ENCODE data around the gene CCDC38. TPM values are rescaled to one million over a fixed set of nuclear protein-coding genes. Genes with fewer than 3 reads are reported as not detected.

The CCDC38 gene
- polyA plus RNA-seq, 1 donor, result 0.62 TPM

DNA sequence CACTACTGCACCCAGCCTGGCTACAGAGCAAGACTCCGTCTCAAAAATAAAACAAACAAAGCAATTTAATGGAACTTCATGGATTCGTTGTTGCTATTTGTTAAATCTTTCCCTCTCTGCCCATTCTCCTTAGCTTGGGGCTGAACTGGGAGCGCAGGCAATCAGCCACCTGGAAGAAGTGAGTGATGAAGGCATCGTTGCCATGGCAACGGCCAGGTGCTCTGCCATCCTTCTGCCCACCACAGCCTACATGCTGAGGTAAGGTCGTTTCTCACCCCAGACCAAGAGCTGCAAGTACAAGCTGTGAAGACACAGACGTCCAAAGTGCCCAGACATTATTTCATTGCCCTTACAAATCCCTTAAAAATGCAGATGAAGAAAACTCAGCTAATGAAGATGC lies 19.8 kb upstream of the CCDC38 start:
- DNase-seq (ENCODE audit: low read depth), result no peak

DNA sequence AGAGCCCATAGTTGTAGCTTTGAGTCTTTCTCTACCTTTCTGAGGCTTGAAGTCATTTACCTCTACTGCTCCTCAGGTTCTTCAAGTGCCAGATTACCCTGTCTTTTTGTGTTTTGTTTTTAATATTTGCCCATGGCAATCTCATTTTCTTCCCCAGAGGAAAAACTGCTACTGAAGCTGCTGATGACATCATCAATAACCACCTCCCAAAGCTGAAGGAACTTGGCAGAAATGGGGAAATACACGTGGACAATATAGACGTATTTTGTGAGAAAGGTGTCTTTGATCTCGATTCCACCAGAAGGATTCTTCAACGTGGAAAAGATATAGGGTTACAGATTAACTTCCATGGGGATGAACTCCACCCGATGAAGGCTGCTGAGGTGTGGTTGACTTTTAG lies 17.8 kb upstream of the CCDC38 start:
- no peak for DNase-seq (ENCODE audit: low read depth)

DNA sequence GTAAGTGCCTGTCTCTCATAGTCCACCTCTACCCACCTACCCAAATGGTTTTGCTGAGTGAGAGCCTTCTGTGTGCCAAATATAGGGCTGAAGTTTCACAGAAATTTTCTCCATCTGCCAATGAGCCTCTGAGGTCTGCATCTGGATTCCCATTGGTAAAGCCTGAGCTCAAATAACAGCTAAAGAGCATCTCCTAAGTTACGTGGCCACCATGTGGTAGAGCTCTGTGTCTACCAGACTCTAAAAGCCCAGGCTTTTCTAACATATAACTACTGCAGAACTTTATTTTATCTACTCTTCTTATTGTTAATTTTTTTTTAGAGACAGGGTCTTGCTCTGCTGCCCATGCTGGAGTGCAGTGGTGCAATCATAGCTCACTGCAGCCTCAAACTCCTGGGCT lies 16.7 kb upstream of the CCDC38 start:
- no peak for DNase-seq (ENCODE audit: low read depth)

DNA sequence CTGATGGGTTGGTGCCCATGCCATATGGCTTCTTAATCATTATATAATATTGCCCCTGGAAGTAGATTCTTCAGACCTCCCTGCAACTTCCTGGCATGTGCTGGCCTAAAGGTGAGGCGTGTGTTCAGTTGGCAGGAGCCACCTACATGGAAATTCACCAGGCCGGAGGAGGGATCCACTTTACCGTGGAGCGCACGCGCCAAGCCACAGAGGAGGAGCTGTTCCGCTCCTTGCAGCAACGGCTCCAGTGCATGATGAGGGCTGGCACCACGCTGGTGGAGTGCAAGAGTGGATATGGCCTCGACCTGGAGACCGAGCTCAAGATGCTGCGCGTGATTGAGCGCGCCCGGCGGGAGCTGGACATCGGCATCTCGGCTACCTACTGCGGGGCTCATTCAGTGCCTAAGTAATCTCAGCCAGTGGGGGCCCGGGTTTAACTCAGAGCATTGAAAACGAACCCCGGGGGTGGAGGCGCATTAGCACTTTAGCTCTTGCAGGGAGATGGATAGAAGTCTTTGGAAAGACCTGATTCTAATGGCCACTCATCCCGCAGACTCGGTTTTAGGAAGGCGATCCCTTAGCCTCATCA lies 14.2 kb upstream of the CCDC38 start:
- no peak for DNase-seq (ENCODE audit: low read depth)

DNA sequence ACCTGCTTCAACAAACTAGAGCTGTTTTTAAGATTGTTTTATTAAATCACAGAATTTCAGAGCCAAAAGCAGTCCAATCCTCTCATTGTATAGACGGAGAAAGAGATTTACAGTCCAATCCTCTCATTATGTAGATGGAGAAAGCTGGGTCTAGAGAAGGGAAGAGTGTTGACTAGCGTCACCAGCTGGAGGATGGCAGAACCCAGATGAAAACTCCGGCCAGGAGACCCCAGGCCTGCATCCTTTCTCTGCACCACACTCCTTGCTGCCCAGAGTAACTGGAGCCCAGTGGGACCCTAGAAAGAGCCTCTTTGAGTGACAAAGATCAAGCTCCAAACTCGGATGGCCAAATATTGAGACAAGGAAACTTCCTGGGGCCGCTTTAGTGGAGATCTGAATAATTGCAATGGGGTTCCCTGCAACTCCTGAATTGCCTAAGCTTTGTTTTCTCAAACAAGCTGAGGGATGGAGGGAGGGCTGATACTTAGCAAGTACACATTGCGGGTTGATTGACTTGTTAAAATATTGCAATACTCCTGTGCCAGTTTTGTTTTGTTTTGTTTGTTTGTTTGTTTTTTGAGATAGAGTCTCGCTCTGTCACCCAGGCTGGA lies 13.2 kb upstream of the CCDC38 start:
- no peak for DNase-seq (ENCODE audit: low read depth)

DNA sequence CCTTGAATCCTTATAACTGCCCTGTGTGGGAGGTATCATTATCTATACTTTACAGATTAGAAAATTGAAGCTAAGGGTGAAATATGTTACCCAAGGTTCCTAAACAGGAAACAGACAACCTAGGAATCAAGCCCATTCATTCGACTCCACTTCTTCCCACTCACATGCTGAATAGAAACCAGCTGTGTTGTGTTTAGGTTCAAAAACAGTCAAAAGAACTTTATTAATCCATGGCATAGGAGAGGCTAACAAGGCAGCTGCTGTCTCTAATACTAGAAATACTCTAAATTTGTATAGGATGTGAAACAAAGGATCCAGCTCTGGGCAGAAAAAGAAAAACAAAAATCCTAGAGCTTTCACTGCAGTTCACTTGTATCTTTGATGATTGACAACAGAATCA lies 10.6 kb upstream of the CCDC38 start:
- DNase-seq (ENCODE audit: low read depth), result no peak

DNA sequence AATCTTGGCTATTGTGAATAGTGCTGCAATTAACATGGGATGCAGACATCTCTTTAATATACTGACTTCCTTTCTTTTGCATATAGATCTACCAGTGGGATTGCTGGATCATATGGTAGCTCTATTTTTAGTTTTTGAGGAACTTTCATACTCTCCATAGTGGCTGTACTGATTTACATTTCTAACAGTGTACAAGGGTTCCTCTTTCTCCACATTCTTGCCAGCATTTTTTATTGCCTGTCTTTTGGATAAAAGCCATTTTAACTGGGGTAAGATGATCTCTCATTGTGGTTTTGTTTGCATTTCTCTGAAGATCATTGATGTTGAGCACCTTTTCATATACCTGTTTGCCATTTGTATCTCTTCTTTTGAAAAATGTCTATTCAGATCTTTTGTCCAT lies 9.1 kb upstream of the CCDC38 start:
- DNase-seq (ENCODE audit: low read depth), result no peak

DNA sequence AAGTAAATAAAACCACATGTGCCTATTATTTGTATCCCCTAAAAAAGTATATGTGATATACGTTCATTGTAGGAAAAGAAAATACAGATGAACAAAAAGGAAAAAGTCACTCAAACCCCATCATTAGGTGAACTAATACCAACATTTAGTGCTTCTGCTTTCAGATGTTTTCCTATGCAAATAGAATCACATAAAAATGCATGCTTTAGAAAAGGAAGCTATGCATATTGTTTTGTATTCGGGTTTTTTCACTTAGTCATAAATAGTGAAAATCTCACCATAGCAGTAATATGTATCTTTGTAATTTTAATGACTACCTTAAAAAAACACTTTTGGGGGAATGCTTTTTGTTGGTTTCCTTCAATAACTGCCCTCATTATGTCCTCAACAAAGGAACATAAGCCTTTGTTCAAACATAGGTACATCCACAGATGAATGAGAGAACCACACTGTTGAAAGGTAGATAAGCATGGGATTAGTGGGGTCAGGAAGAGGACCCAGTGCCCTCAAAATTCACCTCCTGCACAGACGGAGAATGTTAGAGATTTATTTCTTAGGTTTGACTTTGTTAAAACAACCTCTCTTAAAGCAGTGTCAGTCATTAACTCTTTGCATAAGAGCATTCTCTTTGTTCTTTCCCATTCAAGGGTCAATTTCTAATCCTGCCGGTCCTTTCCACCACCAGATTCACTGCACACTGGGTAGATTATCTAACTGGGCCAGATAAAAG lies 7.2 kb upstream of the CCDC38 start:
- DNase-seq (ENCODE audit: low read depth), result no peak

DNA sequence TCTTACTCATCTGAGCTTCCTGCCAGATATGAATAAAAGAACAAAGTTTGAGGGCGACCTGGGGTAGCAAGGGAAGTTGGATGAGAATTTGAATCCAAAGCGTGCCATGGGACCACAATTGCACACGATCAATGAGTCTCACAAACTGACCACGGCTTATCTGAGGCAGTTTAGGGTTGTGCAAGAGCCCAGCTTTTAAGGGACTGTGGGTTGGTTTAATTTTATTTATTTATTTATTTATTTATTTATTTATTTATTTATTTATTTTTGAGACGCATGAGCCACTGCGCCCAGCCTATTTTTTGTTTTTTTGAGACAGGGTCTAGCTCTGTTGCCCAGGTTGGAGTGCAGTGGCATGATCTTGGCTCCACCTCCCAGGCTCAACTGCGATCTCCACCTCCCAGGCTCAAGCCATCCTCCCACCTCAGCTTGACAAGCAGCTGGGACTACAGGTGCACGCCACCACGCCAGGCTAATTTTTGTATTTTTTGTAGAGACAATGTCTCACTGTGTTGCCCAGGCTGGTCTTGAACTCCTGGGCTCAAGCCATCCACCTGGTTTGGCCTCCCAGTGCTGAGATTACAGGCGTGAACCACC lies 1.8 kb upstream of the CCDC38 start:
- DNase-seq (ENCODE audit: low read depth), result no peak

DNA sequence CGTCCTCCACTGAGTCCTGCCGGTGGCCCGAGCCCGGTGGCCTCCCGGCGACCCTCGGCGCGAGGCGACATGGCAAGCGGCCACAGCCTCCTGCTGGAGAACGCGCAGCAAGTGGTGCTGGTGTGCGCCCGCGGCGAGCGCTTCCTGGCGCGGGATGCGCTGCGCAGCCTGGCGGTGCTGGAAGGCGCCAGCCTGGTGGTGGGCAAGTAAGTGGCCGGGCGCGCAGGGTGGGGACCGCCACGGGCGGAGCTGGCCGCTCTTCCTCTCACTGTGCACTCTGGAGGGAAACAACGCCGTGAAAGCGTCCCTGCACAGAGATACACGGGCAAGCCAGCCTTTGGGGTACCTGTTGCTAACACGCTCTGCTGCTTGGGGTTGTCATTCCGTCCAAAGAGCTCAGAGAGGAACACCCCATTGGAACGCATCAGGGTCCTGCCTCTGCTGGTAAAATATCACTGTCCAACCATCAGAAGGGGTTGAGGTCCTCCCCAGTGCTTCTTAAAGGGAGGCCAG lies 972 bp upstream of the CCDC38 start, which contains the start of gene AMDHD1:
Gene AMDHD1, plus strand, starts transcription at position 2 of the 513 bp plus-strand sequence. Its CDS starts 68 bp downstream, at position 70.
- no peak for DNase-seq (ENCODE audit: low read depth)

DNA sequence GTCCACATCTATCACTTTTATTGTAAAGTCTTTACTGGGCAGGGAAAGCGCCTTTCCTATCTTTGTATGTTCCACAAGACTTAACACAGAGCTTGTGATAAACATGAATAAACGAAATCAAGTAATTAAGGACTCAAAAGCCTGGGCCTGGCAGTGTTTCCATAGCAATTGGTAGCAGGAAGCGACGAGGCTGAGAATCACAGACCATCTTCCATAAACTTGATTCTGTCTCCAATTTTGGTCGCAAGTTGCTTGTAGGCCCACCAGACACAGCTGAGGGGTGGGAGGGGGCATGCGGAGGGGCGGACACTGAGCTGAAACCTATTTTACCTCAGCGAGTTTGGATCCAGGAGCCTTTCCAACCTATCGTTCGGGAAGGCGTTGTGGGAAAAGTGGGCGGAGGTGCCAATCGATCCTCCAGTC lies 302 bp downstream of the CCDC38 start:
- DNase-seq (ENCODE audit: low read depth), result no peak

DNA sequence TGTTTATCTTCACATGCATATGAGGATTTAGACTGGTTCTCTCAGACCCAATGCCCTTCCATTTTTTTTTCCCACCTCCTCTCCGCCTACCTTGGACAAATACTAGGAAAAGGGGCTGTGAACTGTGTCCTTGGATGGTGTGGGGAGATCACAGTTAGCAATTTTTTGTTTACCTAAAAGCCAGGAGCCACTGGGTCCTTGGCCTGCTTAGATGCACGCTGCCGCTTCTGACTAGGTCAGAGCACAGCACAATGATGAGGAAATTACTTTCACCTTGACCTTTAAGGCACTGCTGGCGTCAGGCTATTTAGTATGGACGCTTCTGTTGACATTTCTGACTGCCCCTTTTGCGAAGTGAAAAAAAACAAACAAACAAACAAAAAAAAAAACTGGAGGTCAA lies 1.9 kb downstream of the CCDC38 start:
- no peak for DNase-seq (ENCODE audit: low read depth)

DNA sequence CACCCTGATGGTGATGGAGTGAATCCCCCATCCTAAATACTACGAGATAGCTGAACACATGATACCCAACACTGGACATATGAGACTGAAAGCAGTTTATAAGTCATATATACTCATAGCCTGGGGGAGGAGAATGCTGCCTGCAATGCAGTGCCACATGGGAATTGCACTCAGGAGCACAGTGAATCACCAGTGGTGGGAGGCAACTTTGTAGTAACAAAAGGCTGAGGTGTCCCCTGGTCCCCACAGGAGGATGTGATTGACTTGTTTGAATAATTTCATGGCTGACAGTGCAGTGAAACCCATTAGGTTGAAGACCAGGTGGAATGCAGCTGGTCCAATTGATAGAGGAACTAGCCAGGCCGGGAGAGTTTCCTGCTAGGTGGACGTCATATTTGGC lies 20.2 kb downstream of the CCDC38 start:
- no peak for DNase-seq (ENCODE audit: low read depth)

DNA sequence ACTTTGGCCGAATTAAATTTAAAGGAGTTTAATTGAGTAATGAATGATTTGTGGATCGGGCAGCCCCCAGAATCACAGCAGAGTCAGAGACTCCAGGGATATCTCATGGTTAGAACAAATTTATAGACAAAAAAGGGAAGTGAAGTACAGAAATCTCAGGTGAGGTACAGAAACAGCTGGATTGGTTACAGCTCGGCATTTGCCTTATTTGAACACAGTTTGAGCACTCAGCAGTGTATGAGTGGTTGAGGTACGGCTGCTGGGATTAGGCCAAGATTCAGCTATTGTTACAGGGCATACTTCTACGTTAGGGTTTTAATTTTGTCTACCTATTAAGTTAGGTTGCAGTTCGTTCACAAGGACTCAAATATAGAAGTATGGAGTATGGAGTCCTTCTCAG lies 23.3 kb downstream of the CCDC38 start:
- DNase-seq (ENCODE audit: low read depth), result no peak

DNA sequence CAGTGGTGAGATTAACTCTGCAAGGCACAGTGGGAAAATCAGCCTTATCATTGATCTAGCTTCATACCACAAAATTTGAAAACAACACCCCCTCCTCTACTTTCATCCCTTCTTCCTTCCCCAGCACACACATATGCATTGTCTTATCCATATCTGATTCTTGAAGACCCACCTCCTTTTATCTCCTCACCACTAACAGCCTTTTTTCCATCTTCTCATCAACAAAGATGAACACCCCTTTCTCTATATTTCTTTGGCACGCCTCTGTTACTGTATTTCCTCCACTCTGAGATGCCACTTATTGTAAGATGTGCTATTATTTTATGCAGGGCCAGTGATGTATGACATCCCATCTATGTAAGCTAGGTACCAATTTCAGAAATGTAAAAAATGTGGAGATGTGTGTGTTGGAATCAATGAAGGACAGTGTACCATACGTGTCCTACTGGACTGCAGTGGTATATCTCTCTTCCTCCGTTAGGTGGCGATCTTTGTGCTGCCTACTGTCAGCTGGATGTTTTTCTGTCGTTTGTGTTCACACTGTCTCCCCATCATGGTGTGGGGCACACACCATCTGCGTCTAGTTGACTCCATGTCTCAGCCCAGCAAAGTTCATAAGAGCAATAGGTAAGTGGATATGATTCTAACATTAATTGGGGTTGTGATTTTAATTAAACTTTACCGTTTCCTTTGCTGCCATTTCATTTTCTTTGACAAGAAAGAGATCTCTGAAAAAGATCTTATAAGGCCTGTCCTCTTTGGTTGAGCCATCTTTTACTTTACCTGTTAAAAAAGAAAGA lies 24.0 kb downstream of the CCDC38 start:
- no peak for DNase-seq (ENCODE audit: low read depth)

DNA sequence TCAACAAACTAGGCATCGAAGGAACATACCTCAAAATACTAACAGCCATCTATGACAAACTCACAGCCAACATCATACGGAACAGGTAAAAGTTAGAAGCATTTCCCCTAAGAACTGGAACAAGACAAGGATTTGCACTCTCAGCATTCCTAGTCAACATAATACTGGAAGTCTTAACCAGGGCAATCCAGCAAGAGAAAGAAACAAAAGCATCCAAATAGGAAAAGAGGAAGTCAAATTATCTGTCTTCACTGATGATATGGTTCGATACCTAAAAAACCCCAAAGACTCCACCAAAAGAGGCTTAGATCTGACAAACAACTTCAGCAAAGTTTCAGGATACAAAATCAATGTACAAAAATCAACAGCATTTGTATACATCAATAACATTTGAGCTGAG lies 32.5 kb downstream of the CCDC38 start:
- no peak for DNase-seq (ENCODE audit: low read depth)

DNA sequence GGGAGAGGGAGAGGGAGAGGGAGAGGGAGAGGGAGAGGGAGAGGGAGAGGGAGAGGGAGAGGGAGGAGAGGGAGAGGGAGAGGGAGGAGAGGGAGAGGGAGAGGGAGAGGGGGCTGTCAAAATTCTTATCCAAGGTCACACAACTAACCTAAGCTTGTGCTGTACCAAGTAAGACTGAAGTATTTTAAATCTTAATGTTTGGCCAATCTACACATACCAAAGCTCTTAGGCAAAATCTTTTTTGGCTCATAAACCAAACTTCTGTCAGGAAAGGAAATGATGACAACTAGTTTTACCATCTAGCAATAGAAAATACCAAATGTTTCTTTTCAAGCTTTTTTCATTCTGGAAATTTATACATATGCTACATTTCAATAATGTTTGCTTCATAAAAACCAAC lies 33.8 kb downstream of the CCDC38 start:
- no peak for DNase-seq (ENCODE audit: low read depth)

DNA sequence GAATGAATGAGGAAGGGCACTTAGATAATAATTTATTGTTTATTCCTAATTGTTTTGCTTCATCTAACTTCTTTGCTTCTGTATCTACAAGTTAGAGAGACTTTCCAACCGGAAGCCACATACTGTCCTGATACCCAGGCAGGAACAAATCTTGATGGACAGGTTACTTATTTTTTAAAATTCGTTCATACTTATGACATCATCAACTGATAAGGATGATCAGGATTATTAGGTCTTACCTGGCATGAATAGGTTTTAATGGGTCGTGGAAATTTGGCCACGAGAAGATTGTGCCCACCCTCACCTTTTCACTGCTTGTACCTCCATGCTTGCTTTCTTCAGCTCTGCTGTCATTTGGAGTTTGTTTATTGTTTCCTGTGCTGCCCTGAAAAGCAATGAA lies 44.3 kb downstream of the CCDC38 start:
- no peak for DNase-seq (ENCODE audit: low read depth)

DNA sequence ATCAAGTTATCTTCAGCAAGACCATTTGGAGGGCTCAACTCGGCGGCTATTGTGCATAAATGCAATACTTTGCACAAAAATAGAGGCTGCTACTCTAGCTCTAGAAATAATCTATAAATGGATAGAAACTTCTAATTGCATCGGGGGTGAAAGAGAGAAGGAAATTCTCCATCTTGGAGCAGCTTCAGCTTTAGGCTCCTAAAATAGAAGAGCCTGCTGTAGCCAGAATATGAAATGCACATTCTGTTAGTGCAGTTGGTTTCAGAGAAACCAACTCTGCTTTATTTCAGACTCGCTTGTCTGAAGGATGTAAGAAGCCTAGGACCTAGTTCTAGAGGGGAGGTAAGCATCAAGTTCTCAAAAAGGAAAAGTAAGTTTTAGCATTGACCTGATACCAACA lies 45.6 kb downstream of the CCDC38 start:
- no peak for DNase-seq (ENCODE audit: low read depth)

DNA sequence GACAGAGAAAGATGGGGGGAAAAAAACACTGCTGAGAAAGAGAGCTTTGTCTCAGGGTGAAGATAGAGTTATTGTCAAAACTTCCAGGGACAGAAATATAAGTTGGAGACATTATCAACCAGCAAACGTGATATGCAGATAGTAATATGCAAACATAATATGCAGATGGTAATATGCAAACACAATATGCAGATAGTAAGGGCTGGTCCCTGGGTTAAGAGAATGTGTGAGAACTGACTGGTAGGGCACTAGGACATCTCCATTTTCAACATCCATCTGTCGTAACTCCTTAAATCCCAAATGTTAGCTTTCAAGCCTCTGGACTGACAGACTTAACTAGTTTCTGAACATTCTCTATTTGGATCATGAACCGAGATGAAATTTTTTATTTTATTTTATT lies 51.5 kb downstream of the CCDC38 start:
- no peak for DNase-seq (ENCODE audit: low read depth)

DNA sequence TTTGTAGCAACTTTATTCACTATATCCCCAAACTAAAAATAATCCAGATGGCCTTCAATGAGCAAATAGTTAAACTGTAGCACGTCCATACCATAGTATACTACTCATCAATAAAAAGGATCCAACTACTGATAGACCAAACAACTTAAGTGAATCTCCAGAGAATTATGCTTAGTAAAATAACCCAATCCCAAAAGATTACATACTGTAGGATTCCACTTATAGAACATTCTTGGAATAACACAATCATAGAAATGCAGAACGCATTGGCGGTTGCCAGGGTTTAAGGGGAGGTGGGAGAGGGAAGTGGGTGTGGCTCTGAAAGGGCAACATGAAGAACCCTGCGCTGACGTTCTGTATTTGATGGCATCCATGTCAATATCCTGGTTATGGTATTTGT lies 55.1 kb downstream of the CCDC38 start:
- no peak for DNase-seq (ENCODE audit: low read depth)

DNA sequence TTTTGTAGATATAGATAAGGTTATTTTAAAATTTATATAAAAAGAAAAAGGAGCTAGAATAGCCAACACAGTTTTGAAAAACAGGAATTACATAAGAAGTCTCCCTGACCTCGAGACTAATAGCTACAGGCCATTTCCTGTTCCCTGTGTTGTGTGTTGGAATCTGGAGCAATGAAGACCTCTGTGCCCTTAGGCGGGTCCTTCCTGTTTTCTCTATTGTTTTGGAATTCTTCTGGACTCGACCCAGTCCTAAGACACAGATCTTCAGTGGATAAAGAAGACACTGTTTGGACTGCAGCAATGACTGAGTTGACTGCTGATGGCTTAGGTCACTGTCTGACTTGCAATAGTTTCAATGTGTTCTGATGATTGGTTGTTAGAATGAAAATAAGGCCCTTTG lies 57.4 kb downstream of the CCDC38 start:
- DNase-seq (ENCODE audit: low read depth), result no peak
